PC-3 (cell line): ENCODE data around the gene KAT2B. TPM values are rescaled to one million over a fixed set of nuclear protein-coding genes. Genes with fewer than 3 reads are reported as not detected.

Experiments used
- ATAC-seq: fragments of 200-7000 bp; cut with Tn5 transposase; 2 replicates; pipeline ENCODE4 v1.9.1; 2020; ENCODE audit warnings: mild to moderate bottlenecking, moderate library complexity
- BruUV-seq: library from RNA; stranded (reverse); fragments of 400-500 nt; replicated peaks from 2 replicates; lab custom pipeline; 2021; lab: Mats Ljungman, UMichigan
- CTCF ChIA-PET: fragments of 300-600 bp; sonication (Branson Sonifier 250); formaldehyde crosslinking; loops from one replicate; lab custom pipeline; 2022; ENCODE audit warnings: antibody characterized with exemption; lab: Charles Lee
- POLR2A ChIA-PET: fragments of 300-600 bp; sonication (Branson Sonifier 250); formaldehyde crosslinking; loops from one replicate; lab custom pipeline; 2022; ENCODE audit warnings: antibody characterized with exemption; ENCODE audit not compliant: unreplicated experiment; lab: Charles Lee
- DNase-seq: peaks from one replicate; pipeline ENCODE4 v3.0.0-alpha.2; 2015
- H2AFZ ChIP-seq: fragments of 300-600 bp; sonication (generic); 2 replicates; pipeline ENCODE4 v1.6.0; 2016; ENCODE audit warnings: antibody characterized with exemption, low read length
- H3F3A ChIP-seq: fragments of 300-600 bp; sonication (generic); one replicate; pipeline ENCODE4 v1.6.0; 2017; ENCODE audit warnings: antibody characterized with exemption, low read length, control low read depth, mild to moderate bottlenecking; ENCODE audit not compliant: unreplicated experiment
- H3K27ac ChIP-seq: fragments of 300-600 bp; sonication (generic); 2 replicates; pipeline ENCODE4 v1.5.1; 2016; ENCODE audit warnings: mild to moderate bottlenecking, low read length
- H3K27me3 ChIP-seq: fragments of 300-600 bp; sonication (generic); 2 replicates; pipeline ENCODE4 v1.6.1; 2016; ENCODE audit warnings: low read length, mixed read lengths
- H3K36me3 ChIP-seq: fragments of 300-600 bp; sonication (generic); 2 replicates; pipeline ENCODE4 v1.6.1; 2016; ENCODE audit warnings: low read depth, mixed run types, low read length, mixed read lengths
- H3K4me1 ChIP-seq: fragments of 300-600 bp; sonication (generic); 2 replicates; pipeline ENCODE4 v1.5.1; 2016; ENCODE audit warnings: low read length; ENCODE audit not compliant: insufficient read depth
- H3K4me2 ChIP-seq: fragments of 300-600 bp; sonication (generic); 2 replicates; pipeline ENCODE4 v1.6.0; 2016; ENCODE audit warnings: low read length
- H3K4me3 ChIP-seq: fragments of 300-600 bp; sonication (generic); 2 replicates; pipeline ENCODE4 v1.5.1; 2016; ENCODE audit warnings: mild to moderate bottlenecking, low read length, mixed read lengths
- H3K79me2 ChIP-seq: fragments of 300-600 bp; sonication (generic); 2 replicates; pipeline ENCODE4 v1.6.1; 2017; ENCODE audit warnings: low read length, mixed read lengths
- H3K9ac ChIP-seq: fragments of 300-600 bp; sonication (generic); 2 replicates; pipeline ENCODE4 v1.6.0; 2016; ENCODE audit warnings: mild to moderate bottlenecking, low read length
- H3K9me2 ChIP-seq: fragments of 300-600 bp; sonication (generic); replicated peaks from 2 replicates; pipeline ENCODE4 v1.6.1; 2016; ENCODE audit warnings: mixed run types, low read length, mixed read lengths
- H3K9me3 ChIP-seq: fragments of 300-600 bp; sonication (generic); 2 replicates; pipeline ENCODE4 v1.6.1; 2016; ENCODE audit warnings: low read length, mixed read lengths
- H4K20me1 ChIP-seq: fragments of 300-600 bp; sonication (generic); 2 replicates; pipeline ENCODE4 v1.6.1; 2016; ENCODE audit warnings: low read length, mixed read lengths
- EZH2 ChIP-seq: fragments of 300-600 bp; sonication (generic); IDR thresholded peaks from one replicate; pipeline ENCODE4 v1.6.1; 2017; ENCODE audit warnings: antibody characterized with exemption, mild to moderate bottlenecking, low read length; ENCODE audit not compliant: unreplicated experiment
- EZH2phosphoT487 ChIP-seq: fragments of 300-600 bp; sonication (generic); IDR thresholded peaks from 2 replicates; pipeline ENCODE4 v1.6.1; 2018; ENCODE audit warnings: mild to moderate bottlenecking, antibody characterized with exemption, low read length, borderline replicate concordance
- intact Hi-C: fragments of 100-400 bp; cut with micrococcal nuclease; formaldehyde crosslinking; loops from 2 replicates; pipeline ENCODE4 v1.9.0; 2023
- total RNA-seq: library from RNA; depleted of rRNA; stranded (reverse); fragments of >200 nt; gene quantifications from 2 replicates; pipeline ENCODE4 v1.2.3, GENCODE V29; 2014
- TF ChIP-seq, protein P1 (sequence below): fragments of 300-600 bp; sonication (generic); conservative IDR thresholded peaks from 2 replicates; pipeline ENCODE4 v1.5.1; 2017; ENCODE audit warnings: antibody characterized with exemption, low read depth, mild to moderate bottlenecking, low read length

The KAT2B gene
- total RNA-seq, 1 experiment from 2014 or later: 11.9 TPM

- H3K4me2 ChIP-seq: peak overlapping the region; percentile 99
- peaks cover 19% of the 10 kb centered on the region; the same call in 1 of the 2 replicates for H3K4me1 ChIP-seq
- peak overlapping the region; percentile 91 for H2AFZ ChIP-seq
- TF ChIP-seq, protein P1, sequence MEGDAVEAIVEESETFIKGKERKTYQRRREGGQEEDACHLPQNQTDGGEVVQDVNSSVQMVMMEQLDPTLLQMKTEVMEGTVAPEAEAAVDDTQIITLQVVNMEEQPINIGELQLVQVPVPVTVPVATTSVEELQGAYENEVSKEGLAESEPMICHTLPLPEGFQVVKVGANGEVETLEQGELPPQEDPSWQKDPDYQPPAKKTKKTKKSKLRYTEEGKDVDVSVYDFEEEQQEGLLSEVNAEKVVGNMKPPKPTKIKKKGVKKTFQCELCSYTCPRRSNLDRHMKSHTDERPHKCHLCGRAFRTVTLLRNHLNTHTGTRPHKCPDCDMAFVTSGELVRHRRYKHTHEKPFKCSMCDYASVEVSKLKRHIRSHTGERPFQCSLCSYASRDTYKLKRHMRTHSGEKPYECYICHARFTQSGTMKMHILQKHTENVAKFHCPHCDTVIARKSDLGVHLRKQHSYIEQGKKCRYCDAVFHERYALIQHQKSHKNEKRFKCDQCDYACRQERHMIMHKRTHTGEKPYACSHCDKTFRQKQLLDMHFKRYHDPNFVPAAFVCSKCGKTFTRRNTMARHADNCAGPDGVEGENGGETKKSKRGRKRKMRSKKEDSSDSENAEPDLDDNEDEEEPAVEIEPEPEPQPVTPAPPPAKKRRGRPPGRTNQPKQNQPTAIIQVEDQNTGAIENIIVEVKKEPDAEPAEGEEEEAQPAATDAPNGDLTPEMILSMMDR: peak; percentile 38; the same call in 1 of the 2 replicates
- TF ChIP-seq EZH2phosphoT487: no peak
- H3K79me2 ChIP-seq: no peaks in the 10 kb centered on the region
- no peaks in the 10 kb centered on the region for H3K9me2 ChIP-seq
- CTCF ChIA-PET: interaction anchor here (0.5 to 1.2 kb wide), 6 partner anchors 10 to 146 kb away, joined by 3 to 11 read pairs (median 3); partner anchors contain the start of gene SGO1
- H3K36me3 ChIP-seq: no peaks in the 10 kb centered on the region
- peak overlapping the region; percentile 80 for H3K4me3 ChIP-seq
- ATAC-seq: peak; percentile 46
- POLR2A ChIA-PET: no interaction called here
- no peaks in the 10 kb centered on the region for H4K20me1 ChIP-seq
- intact Hi-C loops: loop anchor here (1.0 to 5.0 kb wide), 5 partner anchors 14 to 152 kb away; no protein-coding TSS in a partner anchor
- H3K9me3 ChIP-seq: no peaks in the 10 kb centered on the region
- DNase-seq: peak; percentile 59
- no peaks in the 10 kb centered on the region for H3F3A ChIP-seq
- H3K27me3 ChIP-seq: no peaks in the 10 kb centered on the region
- no peak overlapping the region for H3K27ac ChIP-seq
- peak overlapping the region; percentile 21; the same call in 1 of the 2 replicates for H3K9ac ChIP-seq
- no TSS peak for BruUV-seq
Observed at GRCh38 chr3:20040548-20041196, 426 bp downstream of the KAT2B start.

- TF ChIP-seq EZH2 (no peak), EZH2phosphoT487 (no peak)
- TF ChIP-seq, protein P1: no peak
- no TSS peak for BruUV-seq
- Histone ChIP-seq H3K36me3 (no peaks in the 10 kb centered on the region), H3K9me3 (no peaks in the 10 kb centered on the region), H3K4me2 (peak overlapping the region; percentile 99), H3K4me1 (peaks cover 19% of the 10 kb centered on the region; the same call in 1 of the 2 replicates), H3K9ac (peak overlapping the region; percentile 21; the same call in 1 of the 2 replicates), H3K4me3 (peak overlapping the region; percentile 80), H2AFZ (peak overlapping the region; percentile 91), H3K27me3 (no peaks in the 10 kb centered on the region), H4K20me1 (no peaks in the 10 kb centered on the region), H3K79me2 (no peaks in the 10 kb centered on the region), H3K9me2 (no peaks in the 10 kb centered on the region), H3K27ac (no peak overlapping the region), H3F3A (no peaks in the 10 kb centered on the region)
- peak; percentile 77 for DNase-seq
- intact Hi-C loops: loop anchor here (1.0 to 5.0 kb wide), 4 partner anchors 13 to 152 kb away; no protein-coding TSS in a partner anchor
- peak; percentile 61 for ATAC-seq
- POLR2A ChIA-PET: interaction anchor here (0.6 kb wide), 1 partner anchor 142 kb away, joined by 4 read pairs; no protein-coding TSS in a partner anchor
- CTCF ChIA-PET: interaction anchor here (0.5 to 1.2 kb wide), 4 partner anchors 11 to 145 kb away, joined by 3 to 11 read pairs (median 3); partner anchors contain the start of gene SGO1
Observed at GRCh38 chr3:20041197-20041780, 1.0 kb downstream of the KAT2B start.
